HG02759 (cell line): ENCODE results near the gene NDST1.

Source experiments
- ATAC-seq: cut with Tn5 transposase; IDR thresholded peaks from one replicate; pipeline ENCODE4 v1.9.1; 2021; ENCODE audit warnings: mild to moderate bottlenecking, moderate library complexity; ENCODE audit not compliant: unreplicated experiment

The NDST1 gene

DNA sequence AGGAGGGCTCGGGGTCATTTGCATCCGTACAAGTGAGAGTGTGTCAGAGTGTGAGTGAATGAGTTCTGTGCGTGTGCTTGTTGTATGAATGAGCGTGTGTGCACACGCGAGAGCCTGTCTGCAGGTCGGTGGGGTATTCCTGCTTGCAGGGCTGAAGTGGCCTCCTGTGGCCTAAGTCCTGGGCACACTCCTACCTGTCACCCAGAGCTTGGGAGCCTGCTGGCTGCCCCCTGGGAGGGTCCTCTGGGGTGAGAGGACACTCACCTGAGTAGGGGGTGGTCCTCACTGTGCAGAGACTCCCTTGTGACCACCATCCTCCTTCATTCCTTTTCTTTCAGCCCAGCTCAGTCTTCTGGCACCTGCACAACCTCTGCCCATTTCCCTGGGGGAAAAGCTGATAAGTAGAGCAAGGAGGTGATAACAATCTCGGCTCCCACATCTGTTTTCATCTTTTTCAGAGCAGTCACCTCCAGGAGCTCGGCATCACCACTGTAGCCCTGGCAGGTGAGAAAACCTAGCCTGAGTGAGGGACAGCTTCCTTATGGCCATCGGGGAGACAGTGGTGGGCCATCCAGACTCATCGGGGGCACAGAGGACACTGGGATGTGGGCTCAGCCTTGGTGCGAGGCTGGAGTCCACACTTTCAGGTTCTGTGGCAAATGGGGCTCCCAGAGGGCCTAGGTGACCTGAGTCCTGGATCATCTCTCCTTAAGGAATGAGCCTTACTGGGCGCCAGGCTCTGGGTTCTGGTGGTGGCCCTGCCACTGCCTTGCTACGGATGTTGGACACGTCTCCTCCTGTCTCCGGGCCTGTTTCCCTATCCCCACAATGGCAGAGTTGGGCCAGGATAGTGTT is 93.8 kb downstream of the NDST1 start:
- no peak for ATAC-seq

DNA sequence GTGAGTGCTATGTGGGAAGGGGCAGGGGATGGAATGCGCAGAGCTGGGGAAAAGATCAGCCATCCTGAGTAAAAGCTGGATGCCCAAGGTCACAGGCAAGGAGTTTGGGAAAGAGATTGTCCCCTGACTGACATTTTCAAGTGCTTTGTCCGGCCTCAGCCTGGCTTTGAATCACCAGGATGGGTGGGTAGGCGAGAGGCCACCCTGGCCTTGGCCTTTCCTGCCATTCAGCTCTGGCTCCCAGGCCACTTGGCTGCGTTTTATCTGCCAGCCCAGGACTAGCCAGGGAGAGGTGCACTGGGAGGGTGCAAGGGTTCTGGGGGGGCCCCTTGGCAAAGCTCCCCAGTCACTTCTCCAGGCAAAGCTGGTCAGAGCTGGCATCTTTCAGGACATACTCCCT is 95.1 kb downstream of the NDST1 start:
- no peak for ATAC-seq

DNA sequence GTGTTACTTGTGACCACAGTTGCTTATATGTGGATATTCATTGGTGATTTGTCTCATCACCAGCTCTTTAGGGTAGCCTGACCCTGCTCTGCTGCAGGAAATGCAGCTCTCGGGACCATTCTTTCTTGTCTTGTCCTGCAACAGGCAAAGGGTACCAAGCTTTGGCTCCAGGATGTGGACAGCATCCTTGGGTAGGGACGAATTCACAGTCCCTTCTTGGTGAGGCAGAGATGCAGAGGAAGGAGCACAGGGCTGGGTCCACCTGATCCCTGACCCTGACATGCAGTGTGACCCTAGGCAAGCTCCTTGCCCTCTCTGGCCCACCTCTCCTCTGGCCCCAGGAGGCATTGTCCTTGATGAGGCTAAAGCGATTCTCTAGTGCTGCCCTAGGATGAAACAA is 95.6 kb downstream of the NDST1 start:
- ATAC-seq = no peak

DNA sequence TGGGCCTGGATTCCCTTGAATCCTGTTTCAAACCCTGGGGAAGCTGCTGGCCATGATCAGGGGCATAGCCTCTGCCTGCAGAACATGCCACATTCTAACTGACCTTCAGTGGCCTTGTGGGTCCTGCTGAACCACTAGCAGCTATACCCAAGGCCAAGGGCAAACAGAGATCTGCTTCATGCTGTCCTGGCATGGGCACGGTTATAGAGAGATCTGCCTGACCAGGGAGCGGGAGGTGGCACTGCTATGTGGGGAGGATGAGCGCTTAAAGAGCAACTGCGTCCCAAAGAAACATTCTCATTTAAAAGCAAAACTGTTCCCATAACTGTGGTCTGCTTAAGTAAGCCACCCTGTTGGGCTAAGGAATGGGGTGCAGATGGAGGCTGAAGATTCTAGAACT is 96.1 kb downstream of the NDST1 start:
- no peak for ATAC-seq

DNA sequence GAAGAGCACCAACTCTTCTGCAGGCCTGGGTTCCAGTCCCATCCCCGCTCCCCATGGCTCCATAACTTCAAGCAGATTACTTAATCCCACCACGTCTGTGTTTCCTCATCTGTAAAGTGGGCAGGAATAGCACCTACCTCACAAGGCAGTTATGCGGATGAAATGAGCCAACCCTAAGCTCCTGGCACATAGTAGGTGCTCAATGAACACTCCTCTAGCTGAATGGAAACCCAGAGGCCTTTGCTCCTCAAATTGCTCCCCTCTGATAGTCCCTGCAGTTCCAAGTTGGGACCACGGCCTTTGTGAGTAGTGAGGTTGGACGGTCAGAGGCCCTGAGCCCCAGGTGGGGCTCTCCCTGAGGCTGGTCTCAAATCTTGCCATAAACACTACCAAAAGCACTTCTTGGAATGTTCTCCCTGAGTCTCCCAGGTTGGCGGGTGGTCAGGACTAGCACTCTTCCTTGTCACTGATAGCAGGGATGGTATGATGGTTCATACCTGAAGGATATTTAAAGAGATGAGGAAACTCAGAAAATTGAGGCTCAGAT is 97.0 kb downstream of the NDST1 start:
- no peak for ATAC-seq

DNA sequence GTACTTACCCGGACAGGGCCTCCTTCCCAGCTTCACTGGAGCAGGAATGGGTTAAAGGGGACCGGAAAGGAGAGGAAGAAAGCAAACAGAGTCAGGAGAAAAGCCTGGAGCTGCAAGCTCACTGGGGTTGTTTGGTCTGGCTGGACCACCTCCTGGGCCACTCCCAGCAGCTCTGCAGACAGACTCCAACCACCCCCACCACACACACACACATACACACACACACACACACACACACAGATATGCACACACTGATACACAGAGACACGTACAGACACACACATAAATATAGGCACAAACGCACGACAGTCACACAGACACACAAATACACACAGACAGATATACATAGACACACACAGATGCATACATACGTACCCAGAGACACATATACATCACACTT is 97.6 kb downstream of the NDST1 start:
- ATAC-seq = no peak

DNA sequence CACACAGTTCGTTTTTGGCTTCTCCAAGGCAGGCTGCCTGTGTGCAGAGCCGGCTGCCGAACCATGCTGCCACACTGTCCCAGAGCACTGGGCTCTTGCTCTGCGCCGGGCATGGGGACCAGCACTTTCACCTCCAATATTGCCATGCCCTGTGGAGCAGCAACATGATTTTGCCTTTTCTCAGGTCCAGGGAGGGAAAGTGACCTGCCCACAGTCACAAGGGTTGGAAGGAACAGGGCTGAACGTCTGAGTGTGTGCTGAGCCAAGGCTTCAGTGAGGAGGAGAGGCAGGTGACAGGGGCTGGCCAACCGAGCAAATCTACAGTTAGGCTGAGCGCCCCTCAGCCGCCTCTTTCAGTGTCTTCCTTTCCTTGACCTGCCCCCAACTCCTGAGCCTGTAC is 98.5 kb downstream of the NDST1 start:
- no peak for ATAC-seq

DNA sequence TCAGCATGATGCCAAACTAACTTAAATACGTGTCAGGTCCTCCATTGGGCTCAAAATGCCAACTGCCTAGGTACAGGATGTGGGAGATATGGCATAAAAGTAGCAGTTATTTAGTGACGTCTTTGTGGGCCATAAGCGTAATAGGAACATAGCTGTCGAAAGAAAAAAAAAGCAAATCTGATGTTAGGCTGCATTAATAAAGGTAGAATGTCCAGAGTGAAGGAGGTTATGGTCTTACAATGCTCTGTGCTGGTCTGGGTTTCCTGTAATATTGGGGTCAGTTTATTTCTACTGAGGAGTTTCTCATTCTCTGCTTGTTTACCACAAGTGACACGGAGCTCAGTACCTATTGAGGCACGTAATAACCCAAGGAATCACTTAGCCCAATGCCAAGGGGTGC is 99.2 kb downstream of the NDST1 start:
- no peak for ATAC-seq
